ENCODE results near the gene HSPG2. TPM values are rescaled to one million over a fixed set of nuclear protein-coding genes. Genes with fewer than 3 reads are reported as not detected.
"Not testable (repeated sequence)": the region's sequence is repeated elsewhere in the genome, so short reads cannot be mapped to it uniquely, and the experiment has no call there.

HSPG2 gene
- total RNA-seq, 4 donors from 2014 or later = 75.7 to 239 (median 96.8) TPM

DNA sequence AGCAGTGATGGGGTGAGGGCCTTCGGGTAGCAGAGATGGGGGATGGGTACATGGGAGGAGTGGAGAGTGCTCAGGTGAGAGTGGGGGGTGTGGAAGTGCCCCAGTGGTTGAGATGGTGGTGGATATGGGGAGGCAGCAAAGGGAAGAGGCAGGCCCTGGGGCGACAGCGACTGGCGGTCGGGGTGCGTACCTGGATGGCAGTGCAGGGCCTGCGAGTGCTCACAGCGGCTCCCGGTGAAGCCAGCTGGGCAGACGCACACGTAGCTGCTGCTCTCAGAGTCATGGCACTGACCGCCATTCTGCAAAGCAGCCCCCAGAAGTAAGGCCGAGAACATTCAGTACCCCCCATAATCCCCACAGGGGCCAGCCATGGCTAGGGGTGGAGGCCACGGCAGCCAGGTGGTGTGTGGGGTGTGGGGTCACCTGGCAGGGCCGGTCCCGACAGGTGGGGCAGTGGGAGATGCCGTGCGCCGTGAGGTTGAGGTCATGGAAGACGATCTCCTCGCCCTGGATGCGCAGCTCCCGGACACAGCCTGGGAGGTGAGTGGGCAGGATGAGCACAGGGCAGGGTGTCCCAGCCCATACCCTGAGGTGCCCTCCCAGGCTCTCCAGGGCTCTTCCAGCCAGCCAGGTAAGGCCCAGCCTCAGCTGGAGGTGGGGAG, 106.2 kb downstream of the HSPG2 start:
- TF ChIP-seq POLR2A (IDR thresholded peaks at IDR 0.05) = no peak
- TF ChIP-seq, protein P1, sequence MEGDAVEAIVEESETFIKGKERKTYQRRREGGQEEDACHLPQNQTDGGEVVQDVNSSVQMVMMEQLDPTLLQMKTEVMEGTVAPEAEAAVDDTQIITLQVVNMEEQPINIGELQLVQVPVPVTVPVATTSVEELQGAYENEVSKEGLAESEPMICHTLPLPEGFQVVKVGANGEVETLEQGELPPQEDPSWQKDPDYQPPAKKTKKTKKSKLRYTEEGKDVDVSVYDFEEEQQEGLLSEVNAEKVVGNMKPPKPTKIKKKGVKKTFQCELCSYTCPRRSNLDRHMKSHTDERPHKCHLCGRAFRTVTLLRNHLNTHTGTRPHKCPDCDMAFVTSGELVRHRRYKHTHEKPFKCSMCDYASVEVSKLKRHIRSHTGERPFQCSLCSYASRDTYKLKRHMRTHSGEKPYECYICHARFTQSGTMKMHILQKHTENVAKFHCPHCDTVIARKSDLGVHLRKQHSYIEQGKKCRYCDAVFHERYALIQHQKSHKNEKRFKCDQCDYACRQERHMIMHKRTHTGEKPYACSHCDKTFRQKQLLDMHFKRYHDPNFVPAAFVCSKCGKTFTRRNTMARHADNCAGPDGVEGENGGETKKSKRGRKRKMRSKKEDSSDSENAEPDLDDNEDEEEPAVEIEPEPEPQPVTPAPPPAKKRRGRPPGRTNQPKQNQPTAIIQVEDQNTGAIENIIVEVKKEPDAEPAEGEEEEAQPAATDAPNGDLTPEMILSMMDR (IDR thresholded peaks at IDR 0.05) = no peak
- no peak overlapping the region for H3K27ac ChIP-seq
- 87 to 94% methylated on average over 7 to 22 of the region's 23 CpGs for WGBS, 2 donors
- no peaks in the 10 kb centered on the region for H3K9me3 ChIP-seq
- DNase-seq = no peak
- H3K27me3 ChIP-seq = no peaks in the 10 kb centered on the region
- peaks cover 79 to 91% of the 10 kb centered on the region in 2 donors for H3K36me3 ChIP-seq
- no peaks in the 10 kb centered on the region for H3K4me1 ChIP-seq
- no peak overlapping the region for H3K4me3 ChIP-seq (replicated peaks in 1 of 3)
- intact Hi-C loops (cut with DNase I) = no loop called here

DNA sequence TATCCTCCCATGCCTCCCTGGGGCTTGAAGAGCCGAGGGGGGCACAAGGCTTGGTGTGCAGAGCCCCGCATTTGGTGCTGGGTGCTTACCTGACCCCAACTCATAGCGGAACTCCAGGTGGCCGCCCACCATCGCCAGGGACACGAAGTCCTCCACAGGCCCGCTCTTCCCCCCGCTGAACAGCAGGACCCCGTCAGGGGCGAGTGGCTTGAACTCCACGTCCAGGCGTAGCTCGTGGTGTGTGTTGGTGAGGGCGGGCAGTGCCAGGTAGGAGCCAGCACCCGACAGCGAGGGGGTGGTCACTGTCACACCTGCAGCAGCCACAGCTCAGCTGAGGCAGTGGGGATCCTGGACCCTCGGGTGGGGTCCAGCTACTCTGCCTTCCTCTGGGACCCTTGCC, 107.8 kb downstream of the HSPG2 start:
- DNase-seq = no peak
- Histone ChIP-seq H3K4me3 (replicated peaks in 1 of 3) (no peak overlapping the region), H3K36me3 (peaks cover 79 to 90% of the 10 kb centered on the region in 2 donors), H3K27me3 (no peaks in the 10 kb centered on the region), H3K9me3 (no peaks in the 10 kb centered on the region), H3K4me1 (no peaks in the 10 kb centered on the region), H3K27ac (no peak overlapping the region)
- 87 to 96% methylated on average over 10 to 16 of the region's 17 CpGs for WGBS, 2 donors
- intact Hi-C loops (cut with DNase I) = no loop called here
- TF ChIP-seq, protein P1 (IDR thresholded peaks at IDR 0.05) = no peak
- TF ChIP-seq POLR2A (IDR thresholded peaks at IDR 0.05) = no peak

DNA sequence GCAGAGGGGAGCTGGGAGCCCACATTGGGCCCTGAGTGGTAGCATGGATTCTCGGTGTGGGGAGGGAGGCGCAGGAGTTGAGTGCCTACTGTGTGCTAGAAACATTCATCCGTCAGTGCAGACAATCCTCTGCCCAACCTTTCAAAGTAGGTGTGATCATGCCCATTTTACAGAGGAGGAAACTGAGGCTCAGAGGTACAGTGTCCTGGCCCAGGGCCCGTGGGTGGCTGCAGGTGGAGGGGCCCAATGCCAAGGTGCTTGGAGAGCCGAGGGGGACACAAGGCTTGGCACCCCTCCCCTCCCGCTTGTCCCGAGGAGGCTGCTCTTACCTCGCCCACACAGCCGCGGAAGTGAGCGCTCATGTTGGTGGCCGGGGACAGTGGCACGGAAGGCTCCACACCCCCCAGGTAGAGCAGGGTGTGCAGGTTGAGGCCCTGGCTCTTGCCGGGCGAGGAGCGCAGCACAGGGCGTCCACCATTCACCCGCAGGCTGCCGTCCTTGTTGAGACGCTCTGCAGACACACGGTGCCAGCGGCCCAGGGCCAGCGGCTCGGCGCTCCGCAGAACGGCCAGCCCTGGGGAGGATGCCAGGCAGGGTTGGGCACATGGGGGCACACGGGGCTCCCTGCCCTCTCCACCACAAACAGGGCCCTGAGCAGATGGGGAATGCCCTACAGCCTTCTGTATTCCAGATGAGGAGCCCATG, 108.5 kb downstream of the HSPG2 start:
- no peaks in the 10 kb centered on the region for H3K9me3 ChIP-seq
- peaks cover 79 to 90% of the 10 kb centered on the region in 2 donors for H3K36me3 ChIP-seq
- no peak overlapping the region for H3K27ac ChIP-seq
- H3K4me1 ChIP-seq = no peaks in the 10 kb centered on the region
- 93 to 95% methylated on average over 27 to 28 of the region's 28 CpGs for WGBS, 2 donors
- no peaks in the 10 kb centered on the region for H3K27me3 ChIP-seq
- no peak for DNase-seq
- TF ChIP-seq POLR2A (IDR thresholded peaks at IDR 0.05) = no peak
- TF ChIP-seq, protein P1 (IDR thresholded peaks at IDR 0.05) = no peak
- H3K4me3 ChIP-seq (replicated peaks in 1 of 3) = no peak overlapping the region
- intact Hi-C loops (cut with DNase I) = no loop called here

DNA sequence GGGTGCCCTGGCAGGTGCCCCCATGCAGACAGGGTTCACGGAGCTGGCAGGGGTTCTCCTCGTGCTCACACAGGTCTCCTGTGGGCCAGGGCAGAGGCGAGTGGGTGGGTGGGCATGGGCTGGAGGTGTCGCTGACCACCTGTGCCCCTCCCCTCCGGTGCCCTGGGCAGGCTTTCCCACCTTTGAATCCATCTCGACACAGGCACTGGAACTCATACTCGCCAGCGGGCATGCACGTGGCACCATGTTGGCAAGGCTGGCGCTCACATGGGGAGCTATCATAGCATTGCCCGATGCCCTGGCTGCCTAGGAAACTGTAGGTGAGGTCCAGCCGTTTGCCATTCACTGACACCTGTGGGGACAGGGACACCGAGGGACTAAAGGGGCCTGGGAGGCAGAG, 109.0 kb downstream of the HSPG2 start:
- TF ChIP-seq POLR2A (IDR thresholded peaks at IDR 0.05) = no peak
- TF ChIP-seq, protein P1 (IDR thresholded peaks at IDR 0.05) = no peak
- intact Hi-C loops (cut with DNase I) = no loop called here
- WGBS, 2 donors = 96 to 100% methylated on average over 1 to 10 of the region's 13 CpGs
- Histone ChIP-seq H3K36me3 (peaks cover 79 to 90% of the 10 kb centered on the region in 2 donors), H3K27me3 (no peaks in the 10 kb centered on the region), H3K27ac (no peak overlapping the region), H3K4me3 (replicated peaks in 1 of 3) (no peak overlapping the region), H3K9me3 (no peaks in the 10 kb centered on the region), H3K4me1 (no peaks in the 10 kb centered on the region)
- DNase-seq = no peak

DNA sequence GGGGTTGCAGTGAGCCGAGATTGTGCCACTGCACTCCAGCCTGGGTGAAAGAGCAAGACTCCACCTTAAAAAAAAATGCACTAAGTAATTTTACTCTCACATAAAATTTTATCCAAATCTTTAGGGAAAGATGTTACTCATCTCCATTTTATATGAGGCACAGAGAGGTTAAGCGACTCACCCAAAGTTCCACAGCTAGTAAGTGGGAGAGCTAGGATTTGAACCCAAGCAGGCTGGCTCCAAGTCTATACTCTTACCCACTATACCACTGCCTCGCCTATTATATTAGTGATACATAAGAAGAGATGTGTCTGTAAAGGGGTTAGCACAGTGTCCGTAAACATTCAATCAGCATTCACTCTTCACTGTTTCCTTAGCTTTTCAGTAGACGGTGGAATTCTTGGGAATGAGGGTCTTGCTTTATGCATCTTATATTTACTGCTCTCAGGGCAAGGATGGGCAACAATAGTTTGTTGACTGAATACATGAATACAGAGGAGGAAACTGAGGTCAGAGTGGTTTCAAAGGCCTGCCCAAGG, 109.9 kb downstream of the HSPG2 start:
- no peaks in the 10 kb centered on the region for H3K9me3 ChIP-seq
- H3K36me3 ChIP-seq = peaks cover 85 to 87% of the 10 kb centered on the region in 2 donors
- H3K27ac ChIP-seq = no peak overlapping the region
- intact Hi-C loops (cut with DNase I) = no loop called here
- TF ChIP-seq, protein P1 (IDR thresholded peaks at IDR 0.05) = no peak
- no peak for TF ChIP-seq POLR2A (IDR thresholded peaks at IDR 0.05)
- no peak for DNase-seq
- no peak overlapping the region for H3K4me3 ChIP-seq (replicated peaks in 1 of 3)
- no peaks in the 10 kb centered on the region for H3K4me1 ChIP-seq
- no peaks in the 10 kb centered on the region for H3K27me3 ChIP-seq
- 94 to 96% methylated on average over 5 of the region's 5 CpGs for WGBS, 2 donors

DNA sequence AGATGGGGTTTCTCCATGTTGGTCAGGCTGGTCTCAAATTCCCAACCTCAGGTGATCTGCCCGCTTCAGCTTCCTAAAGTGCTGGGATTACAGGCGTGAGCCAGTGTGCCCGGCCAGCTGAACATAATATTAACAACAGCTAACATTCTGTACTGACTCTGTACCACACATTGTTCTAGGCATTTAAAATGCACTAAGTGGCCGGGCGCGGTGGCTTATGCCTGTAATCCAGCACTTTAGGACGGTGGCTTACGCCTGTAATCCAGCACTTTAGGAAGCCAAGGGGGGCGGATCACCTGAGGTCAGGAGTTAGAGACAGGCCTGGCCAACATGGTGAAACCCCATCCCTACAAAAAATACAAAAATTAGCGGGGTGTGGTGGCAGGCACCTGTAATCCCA, 110.4 kb downstream of the HSPG2 start:
- H3K36me3 ChIP-seq = peaks cover 81 to 82% of the 10 kb centered on the region in 2 donors
- intact Hi-C loops (cut with DNase I); H3K4me1 ChIP-seq; H3K27ac ChIP-seq; H3K27me3 ChIP-seq; H3K9me3 ChIP-seq; H3K4me3 ChIP-seq (replicated peaks in 1 of 3); DNase-seq: not testable (repeated sequence)
- WGBS, 2 donors = 90 to 92% methylated on average over 7 to 10 of the region's 10 CpGs

Measured in thyroid gland (tissue), 4 donors.